Neural cell (in vitro differentiated cells): ENCODE measurements around the gene NFIB. TPM values are rescaled to one million over a fixed set of nuclear protein-coding genes. Genes with fewer than 3 reads are reported as not detected.

Experiments used
- H2AFZ ChIP-seq: fragments of 200-600, 300-800 bp; sonication (generic), shearing (Covaris generic); 2 replicates; pipeline ENCODE4 v1.6.0; 2014; ENCODE audit warnings: low read depth, mild to moderate bottlenecking, antibody characterized with exemption, low read length, moderate library complexity
- H3F3A ChIP-seq: fragments of 200-600 bp; shearing (Covaris generic); 2 replicates; pipeline ENCODE4 v1.6.1; 2016; ENCODE audit warnings: mild to moderate bottlenecking, moderate library complexity, mixed read lengths, antibody characterized with exemption, low read length; ENCODE audit not compliant: insufficient read depth, poor library complexity, severe bottlenecking
- H3K27ac ChIP-seq: fragments of 200-600, 300-800 bp; sonication (generic), shearing (Covaris generic); 2 replicates; pipeline ENCODE4 v1.5.1; 2014; ENCODE audit warnings: mild to moderate bottlenecking, low read length, moderate library complexity
- H3K27me3 ChIP-seq: fragments of 300-800, 200-600 bp; sonication (generic), shearing (Covaris generic); 2 replicates; pipeline ENCODE4 v1.6.0; 2014; ENCODE audit warnings: mild to moderate bottlenecking, low read depth, low read length, moderate library complexity; ENCODE audit not compliant: insufficient read depth
- H3K36me3 ChIP-seq: fragments of 300-800, 200-600 bp; sonication (generic), shearing (Covaris generic); 2 replicates; pipeline ENCODE4 v1.5.1; 2014; ENCODE audit warnings: mild to moderate bottlenecking, antibody characterized with exemption, low read length, moderate library complexity; ENCODE audit not compliant: insufficient read depth
- H3K4me2 ChIP-seq: fragments of 300-800, 200-600 bp; sonication (generic), shearing (Covaris generic); 2 replicates; pipeline ENCODE4 v1.6.0; 2014; ENCODE audit warnings: mild to moderate bottlenecking, low read length
- H3K4me3 ChIP-seq: fragments of 300-800, 200-600 bp; sonication (generic), shearing (Covaris generic); 2 replicates; pipeline ENCODE4 v1.5.1; 2014; ENCODE audit warnings: mild to moderate bottlenecking, low read length, moderate library complexity
- H3K79me2 ChIP-seq: fragments of 200-600 bp; shearing (Covaris generic); replicated peaks from 2 replicates; pipeline ENCODE4 v1.6.0; 2014; ENCODE audit warnings: mild to moderate bottlenecking, low read length, moderate library complexity; ENCODE audit not compliant: insufficient read depth
- H3K9ac ChIP-seq: fragments of 300-800, 200-600 bp; sonication (generic), shearing (Covaris generic); 2 replicates; pipeline ENCODE4 v1.6.1; 2016; ENCODE audit warnings: mild to moderate bottlenecking, low read length, mixed read lengths
- H3K9me2 ChIP-seq: fragments of 200-600 bp; shearing (Covaris generic); 2 replicates; pipeline ENCODE4 v1.6.1; 2016; ENCODE audit warnings: mild to moderate bottlenecking, low read length, mixed read lengths; ENCODE audit not compliant: insufficient read depth
- H3K9me3 ChIP-seq: fragments of 200-600, 300-800 bp; sonication (generic), shearing (Covaris generic); 2 replicates; pipeline ENCODE4 v1.6.1; 2016; ENCODE audit warnings: mild to moderate bottlenecking, mixed run types, low read length, moderate library complexity, mixed read lengths
- H4K20me1 ChIP-seq: fragments of 200-600 bp; shearing (Covaris generic); 2 replicates; pipeline ENCODE4 v1.6.1; 2016; ENCODE audit warnings: mild to moderate bottlenecking, mixed run types; ENCODE audit not compliant: insufficient read depth
- EP300 ChIP-seq: fragments of 450-650 bp; conservative IDR thresholded peaks from 2 replicates; pipeline ENCODE4 v1.6.1; 2014; ENCODE audit warnings: antibody characterized with exemption, mild to moderate bottlenecking, moderate library complexity; ENCODE audit not compliant: poor library complexity, severe bottlenecking
- EZH2 ChIP-seq: fragments of 200-600, 300-800 bp; shearing (Covaris generic), sonication (generic); IDR thresholded peaks from 2 replicates; pipeline ENCODE4 v1.6.1; 2014; ENCODE audit warnings: antibody characterized with exemption, low read length, borderline replicate concordance, mild to moderate bottlenecking; ENCODE audit not compliant: insufficient read depth, poor library complexity, severe bottlenecking
- MXI1 ChIP-seq: fragments of 450-650 bp; conservative IDR thresholded peaks from 2 replicates; pipeline ENCODE4 v1.6.1; 2014; ENCODE audit warnings: antibody characterized with exemption, mild to moderate bottlenecking; ENCODE audit not compliant: poor library complexity, severe bottlenecking
- POLR2AphosphoS5 ChIP-seq: IDR thresholded peaks from 2 replicates; pipeline ENCODE4 v1.6.1; 2012
- RAD21 ChIP-seq: fragments of 450-650 bp; conservative IDR thresholded peaks from 2 replicates; pipeline ENCODE4 v1.6.1; 2014; ENCODE audit warnings: antibody characterized with exemption, mild to moderate bottlenecking, moderate library complexity
- SMC3 ChIP-seq: fragments of 450-650 bp; conservative IDR thresholded peaks from 2 replicates; pipeline ENCODE4 v1.6.1; 2014; ENCODE audit warnings: antibody characterized with exemption, mild to moderate bottlenecking, moderate library complexity; ENCODE audit not compliant: poor library complexity
- TAF1 ChIP-seq: IDR thresholded peaks from 2 replicates; pipeline ENCODE4 v1.6.1; 2012; ENCODE audit warnings: low read depth
- polyA plus RNA-seq: library from polyadenylated mRNA; depleted of rRNA; stranded (reverse); fragments of >200 nt; gene quantifications from 2 replicates; pipeline ENCODE4 v1.2.3, GENCODE V29; 2014
- TF ChIP-seq, protein P1 (sequence below): IDR thresholded peaks from 2 replicates; pipeline ENCODE4 v1.6.1; 2012; ENCODE audit warnings: borderline replicate concordance
- TF ChIP-seq, protein P2 (sequence below): fragments of 450-650 bp; IDR thresholded peaks from 2 replicates; pipeline ENCODE4 v1.5.1; 2014; ENCODE audit warnings: antibody characterized with exemption, mild to moderate bottlenecking, moderate library complexity; ENCODE audit not compliant: poor library complexity, severe bottlenecking

Gene NFIB
- polyA plus RNA-seq, 1 donor from 2014 or later: 0.73 TPM

DNA sequence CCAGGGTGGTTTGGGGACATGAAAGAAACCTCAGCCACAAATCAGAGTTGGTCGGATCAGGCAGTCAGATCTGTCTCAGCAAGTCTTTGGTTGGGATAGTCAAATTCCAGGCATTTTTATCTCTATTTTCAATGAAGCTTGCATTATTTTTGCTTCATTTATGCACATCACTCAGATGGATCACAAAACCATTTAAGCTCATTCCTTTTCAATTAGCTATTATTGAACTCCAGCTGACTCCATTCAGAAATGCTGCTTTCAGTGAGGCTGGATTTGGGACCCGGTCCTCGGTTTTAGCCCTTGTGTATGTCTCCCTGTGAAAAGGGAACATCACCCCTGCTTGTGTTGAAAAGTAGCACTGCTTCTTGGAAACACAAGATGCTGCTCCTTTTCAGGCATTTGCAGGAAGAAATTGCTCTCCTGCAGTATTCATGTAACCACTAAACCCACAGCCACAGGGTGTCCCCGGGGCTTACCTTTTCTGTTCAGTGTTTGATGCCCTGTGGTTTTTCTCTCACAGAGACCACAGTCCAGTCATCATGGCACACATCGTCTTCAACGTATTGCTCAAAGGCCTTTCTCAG is 232.9 kb downstream of the NFIB start:
- Histone ChIP-seq H2AFZ (no peak overlapping the region), H3K36me3 (no peaks in the 10 kb centered on the region), H3K9me2 (no peaks in the 10 kb centered on the region), H3F3A (no peaks in the 10 kb centered on the region), H3K27me3 (no peaks in the 10 kb centered on the region), H3K9me3 (no peaks in the 10 kb centered on the region), H3K27ac (no peak overlapping the region), H4K20me1 (no peaks in the 10 kb centered on the region), H3K9ac (no peak overlapping the region), H3K4me3 (no peak overlapping the region), H3K79me2 (no peaks in the 10 kb centered on the region), H3K4me2 (no peak overlapping the region)
- TF ChIP-seq TAF1 (no peak), RAD21 (no peak), MXI1 (no peak), EP300 (no peak), POLR2AphosphoS5 (no peak), EZH2 (no peak), SMC3 (no peak)
- TF ChIP-seq, protein P1, sequence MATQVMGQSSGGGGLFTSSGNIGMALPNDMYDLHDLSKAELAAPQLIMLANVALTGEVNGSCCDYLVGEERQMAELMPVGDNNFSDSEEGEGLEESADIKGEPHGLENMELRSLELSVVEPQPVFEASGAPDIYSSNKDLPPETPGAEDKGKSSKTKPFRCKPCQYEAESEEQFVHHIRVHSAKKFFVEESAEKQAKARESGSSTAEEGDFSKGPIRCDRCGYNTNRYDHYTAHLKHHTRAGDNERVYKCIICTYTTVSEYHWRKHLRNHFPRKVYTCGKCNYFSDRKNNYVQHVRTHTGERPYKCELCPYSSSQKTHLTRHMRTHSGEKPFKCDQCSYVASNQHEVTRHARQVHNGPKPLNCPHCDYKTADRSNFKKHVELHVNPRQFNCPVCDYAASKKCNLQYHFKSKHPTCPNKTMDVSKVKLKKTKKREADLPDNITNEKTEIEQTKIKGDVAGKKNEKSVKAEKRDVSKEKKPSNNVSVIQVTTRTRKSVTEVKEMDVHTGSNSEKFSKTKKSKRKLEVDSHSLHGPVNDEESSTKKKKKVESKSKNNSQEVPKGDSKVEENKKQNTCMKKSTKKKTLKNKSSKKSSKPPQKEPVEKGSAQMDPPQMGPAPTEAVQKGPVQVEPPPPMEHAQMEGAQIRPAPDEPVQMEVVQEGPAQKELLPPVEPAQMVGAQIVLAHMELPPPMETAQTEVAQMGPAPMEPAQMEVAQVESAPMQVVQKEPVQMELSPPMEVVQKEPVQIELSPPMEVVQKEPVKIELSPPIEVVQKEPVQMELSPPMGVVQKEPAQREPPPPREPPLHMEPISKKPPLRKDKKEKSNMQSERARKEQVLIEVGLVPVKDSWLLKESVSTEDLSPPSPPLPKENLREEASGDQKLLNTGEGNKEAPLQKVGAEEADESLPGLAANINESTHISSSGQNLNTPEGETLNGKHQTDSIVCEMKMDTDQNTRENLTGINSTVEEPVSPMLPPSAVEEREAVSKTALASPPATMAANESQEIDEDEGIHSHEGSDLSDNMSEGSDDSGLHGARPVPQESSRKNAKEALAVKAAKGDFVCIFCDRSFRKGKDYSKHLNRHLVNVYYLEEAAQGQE: no peak
- TF ChIP-seq, protein P2, sequence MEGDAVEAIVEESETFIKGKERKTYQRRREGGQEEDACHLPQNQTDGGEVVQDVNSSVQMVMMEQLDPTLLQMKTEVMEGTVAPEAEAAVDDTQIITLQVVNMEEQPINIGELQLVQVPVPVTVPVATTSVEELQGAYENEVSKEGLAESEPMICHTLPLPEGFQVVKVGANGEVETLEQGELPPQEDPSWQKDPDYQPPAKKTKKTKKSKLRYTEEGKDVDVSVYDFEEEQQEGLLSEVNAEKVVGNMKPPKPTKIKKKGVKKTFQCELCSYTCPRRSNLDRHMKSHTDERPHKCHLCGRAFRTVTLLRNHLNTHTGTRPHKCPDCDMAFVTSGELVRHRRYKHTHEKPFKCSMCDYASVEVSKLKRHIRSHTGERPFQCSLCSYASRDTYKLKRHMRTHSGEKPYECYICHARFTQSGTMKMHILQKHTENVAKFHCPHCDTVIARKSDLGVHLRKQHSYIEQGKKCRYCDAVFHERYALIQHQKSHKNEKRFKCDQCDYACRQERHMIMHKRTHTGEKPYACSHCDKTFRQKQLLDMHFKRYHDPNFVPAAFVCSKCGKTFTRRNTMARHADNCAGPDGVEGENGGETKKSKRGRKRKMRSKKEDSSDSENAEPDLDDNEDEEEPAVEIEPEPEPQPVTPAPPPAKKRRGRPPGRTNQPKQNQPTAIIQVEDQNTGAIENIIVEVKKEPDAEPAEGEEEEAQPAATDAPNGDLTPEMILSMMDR: no peak

DNA sequence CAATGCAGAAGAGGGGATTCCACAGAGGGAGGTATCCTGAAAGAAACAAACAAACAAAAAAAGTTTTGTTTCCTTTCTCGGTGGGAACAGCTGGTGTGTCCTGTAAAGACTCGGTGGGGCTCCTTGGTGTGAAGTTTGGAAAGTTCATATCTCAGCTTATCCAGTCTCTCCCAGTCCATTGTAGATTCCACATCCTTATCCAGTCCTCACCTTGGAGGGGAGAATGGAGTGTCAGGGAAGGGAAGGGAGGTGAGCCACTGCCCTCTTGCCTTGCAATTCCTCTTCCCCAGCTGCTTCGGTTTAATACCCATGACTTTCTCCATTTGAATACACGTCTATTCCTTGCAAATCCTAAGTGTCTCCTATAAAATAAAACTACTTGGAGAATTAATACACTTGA is 234.5 kb downstream of the NFIB start:
- Histone ChIP-seq H3K36me3 (no peaks in the 10 kb centered on the region), H3K4me2 (no peak overlapping the region), H3F3A (no peaks in the 10 kb centered on the region), H3K4me3 (no peak overlapping the region), H3K9me2 (no peaks in the 10 kb centered on the region), H3K27ac (no peak overlapping the region), H3K27me3 (no peaks in the 10 kb centered on the region), H4K20me1 (no peaks in the 10 kb centered on the region), H3K79me2 (no peaks in the 10 kb centered on the region), H3K9me3 (no peaks in the 10 kb centered on the region), H3K9ac (no peak overlapping the region), H2AFZ (no peak overlapping the region)
- TF ChIP-seq POLR2AphosphoS5: no peak
- TF ChIP-seq, protein P1: no peak
- no peak for TF ChIP-seq SMC3
- TF ChIP-seq, protein P2: no peak
- no peak for TF ChIP-seq TAF1
- no peak for TF ChIP-seq MXI1
- TF ChIP-seq EP300: no peak
- TF ChIP-seq RAD21: no peak
- TF ChIP-seq EZH2: no peak
